GM12878 (cell line): Measurements from ENCODE around the gene CRIM1. TPM values are rescaled to one million over a fixed set of nuclear protein-coding genes. Genes with fewer than 3 reads are reported as not detected.
A peak's percentile ranks its signal among the peaks of the same experiment; 100 is the strongest.

Experiments used
- ATAC-seq: fragments of 200-7000 bp; cut with Tn5 transposase; 3 replicates; pipeline ENCODE4 v1.9.1; 2020; ENCODE audit warnings: mild to moderate bottlenecking, moderate library complexity
- BruUV-seq: library from RNA; stranded (reverse); fragments of 400-500 nt; replicated peaks from 2 replicates; lab custom pipeline; 2021; lab: Mats Ljungman, UMichigan
- CTCF ChIA-PET: fragments of 300-600 bp; sonication (Branson Sonifier 250); formaldehyde crosslinking; extraction: SDS; loops from one replicate; lab custom pipeline; 2021; ENCODE audit warnings: inconsistent platforms; lab: Yijun Ruan, JAX
- POLR2A ChIA-PET: fragments of 350-600 bp; formaldehyde crosslinking; extraction: SDS; loops from one replicate; lab custom pipeline; 2021; ENCODE audit warnings: inconsistent platforms; lab: Charles Lee
- RAD21 ChIA-PET: fragments of 300-600 bp; sonication (Branson Sonifier 250); formaldehyde crosslinking; loops from one replicate; lab custom pipeline; 2023; ENCODE audit warnings: antibody characterized with exemption; ENCODE audit not compliant: unreplicated experiment; lab: Charles Lee
- SMC1A ChIA-PET: fragments of 300-600 bp; sonication (Branson Sonifier 250); formaldehyde crosslinking; loops from one replicate; lab custom pipeline; 2023; ENCODE audit not compliant: unreplicated experiment, uncharacterized antibody; lab: Charles Lee
- DNase-seq: peaks from one replicate; pipeline ENCODE4 v3.0.0-alpha.2; 2011; ENCODE audit warnings: low read depth, low spot score
- FAIRE-seq: peaks from 3 replicates; lab custom pipeline; 2011; peaks lifted over from hg19 to GRCh38; lab: Jason Lieb, UNC
- H2AFZ ChIP-seq: 2 replicates; pipeline ENCODE4 v1.6.0; 2011; ENCODE audit warnings: low read depth, low read length, control low read depth; ENCODE audit not compliant: control insufficient read depth
- H3K27ac ChIP-seq: 2 replicates; pipeline ENCODE4 v1.5.1; 2011; ENCODE audit warnings: control low read depth; ENCODE audit not compliant: control insufficient read depth, insufficient read depth
- H3K27me3 ChIP-seq, 2 experiments: replicated peaks in 1 of 2; 2 replicates each; pipeline versions ENCODE4 v1.6.0 to v1.6.1; 2011; ENCODE audit warnings: low read length in 1 of 2; ENCODE audit not compliant: control insufficient read depth in 2 of 2, insufficient read depth in 2 of 2
- H3K36me3 ChIP-seq, 2 experiments: 2 replicates each; pipeline ENCODE4 v1.5.1; 2011; ENCODE audit warnings: low read length in 1 of 2; ENCODE audit not compliant: control insufficient read depth in 2 of 2, insufficient read depth in 2 of 2
- H3K4me1 ChIP-seq: 2 replicates; pipeline ENCODE4 v1.6.1; 2011; ENCODE audit warnings: mild to moderate bottlenecking, low read length, moderate library complexity, mixed read lengths; ENCODE audit not compliant: control insufficient read depth, insufficient read depth
- H3K4me2 ChIP-seq: 2 replicates; pipeline ENCODE4 v1.6.0; 2011; ENCODE audit warnings: control low read depth; ENCODE audit not compliant: control insufficient read depth, insufficient read depth
- H3K4me3 ChIP-seq: fragments of 200-600 bp; sonication (generic); 2 replicates; pipeline ENCODE4 v1.5.1; 2016
- H3K79me2 ChIP-seq: 2 replicates; pipeline ENCODE4 v1.6.0; 2011; ENCODE audit warnings: low read length; ENCODE audit not compliant: control insufficient read depth, insufficient read depth
- H3K9ac ChIP-seq: 2 replicates; pipeline ENCODE4 v1.8.0; 2011; ENCODE audit warnings: low read length, control low read depth, mixed read lengths; ENCODE audit not compliant: control insufficient read depth, insufficient read depth
- H3K9me3 ChIP-seq: replicated peaks from 3 replicates; pipeline ENCODE4 v1.5.1; 2011; ENCODE audit warnings: mild to moderate bottlenecking, low read length; ENCODE audit not compliant: control insufficient read depth, insufficient read depth
- H4K20me1 ChIP-seq: 2 replicates; pipeline ENCODE4 v1.6.0; 2011; ENCODE audit not compliant: control insufficient read depth, insufficient read depth
- BCL11A ChIP-seq: IDR thresholded peaks from 2 replicates; pipeline ENCODE4 v1.6.1; 2011; ENCODE audit warnings: low read depth, low read length
- BHLHE40 ChIP-seq, 2 experiments: fragments of 450-650 bp in 1 of 2; IDR thresholded peaks; 2 replicates each; pipeline ENCODE4 v1.6.1; 2011 to 2017; ENCODE audit warnings: low read depth in 2 of 2, borderline replicate concordance in 1 of 2, improper control_type of control experiment in 1 of 2, low read length in 1 of 2, mild to moderate bottlenecking in 1 of 2
- BMI1 ChIP-seq: fragments of 450-650 bp; IDR thresholded peaks from 2 replicates; pipeline ENCODE4 v1.6.1; 2016; ENCODE audit warnings: mild to moderate bottlenecking, moderate library complexity, borderline replicate concordance
- E4F1 ChIP-seq: fragments of 450-650 bp; IDR thresholded peaks from 2 replicates; pipeline ENCODE4 v1.6.1; 2018; ENCODE audit warnings: borderline replicate concordance, mild to moderate bottlenecking; ENCODE audit not compliant: partially characterized antibody
- EED ChIP-seq: sonication (generic); IDR thresholded peaks from 2 replicates; pipeline ENCODE4 v1.6.1; 2016; ENCODE audit warnings: antibody characterized with exemption, low read depth
- EZH2 ChIP-seq: IDR thresholded peaks from 2 replicates; pipeline ENCODE4 v1.6.1; 2012; ENCODE audit warnings: low read depth, mild to moderate bottlenecking, control low read depth, inconsistent platforms, low read length, borderline replicate concordance; ENCODE audit not compliant: control insufficient read depth
- GATAD2B ChIP-seq: fragments of 450-650 bp; conservative IDR thresholded peaks from 2 replicates; pipeline ENCODE4 v1.6.1; 2017; ENCODE audit warnings: low read depth, mild to moderate bottlenecking, moderate library complexity
- HDAC2 ChIP-seq: fragments of 200-600 bp; sonication (generic); IDR thresholded peaks from 2 replicates; pipeline ENCODE4 v1.6.1; 2017
- IKZF1 ChIP-seq: fragments of 450-650 bp; conservative IDR thresholded peaks from 2 replicates; pipeline ENCODE4 v1.6.1; 2017; ENCODE audit warnings: antibody characterized with exemption, mild to moderate bottlenecking
- MXI1 ChIP-seq: fragments of 150-350 bp; IDR thresholded peaks from 2 replicates; pipeline ENCODE4 v1.6.1; 2011; ENCODE audit warnings: low read depth, mild to moderate bottlenecking, inconsistent platforms, low read length, improper control_type of control experiment
- NKRF ChIP-seq: fragments of 450-650 bp; conservative IDR thresholded peaks from 2 replicates; pipeline ENCODE4 v1.6.1; 2017; ENCODE audit warnings: mild to moderate bottlenecking, moderate library complexity
- PML ChIP-seq: IDR thresholded peaks from 2 replicates; pipeline ENCODE4 v1.6.1; 2012; ENCODE audit warnings: low read length, inconsistent platforms
- POLR2A ChIP-seq: IDR thresholded peaks from 2 replicates; pipeline ENCODE4 v1.6.1; 2011; ENCODE audit warnings: low read depth, mild to moderate bottlenecking, low read length
- POLR2AphosphoS5 ChIP-seq: IDR thresholded peaks from 2 replicates; pipeline ENCODE4 v1.6.1; 2011; ENCODE audit warnings: mild to moderate bottlenecking, low read length, inconsistent platforms
- RUNX3 ChIP-seq: IDR thresholded peaks from 2 replicates; pipeline ENCODE4 v1.6.1; 2012; ENCODE audit warnings: low read length, inconsistent platforms
- STAT1 ChIP-seq: fragments of 450-650 bp; conservative IDR thresholded peaks from 2 replicates; pipeline ENCODE4 v1.6.1; 2014; ENCODE audit warnings: antibody characterized with exemption, mild to moderate bottlenecking
- TCF3 ChIP-seq: IDR thresholded peaks from 2 replicates; pipeline ENCODE4 v1.6.1; 2012; ENCODE audit warnings: low read depth, mild to moderate bottlenecking, low read length, borderline replicate concordance; ENCODE audit not compliant: insufficient read depth
- YY1 ChIP-seq: IDR thresholded peaks from 2 replicates; pipeline ENCODE4 v1.6.1; 2011; ENCODE audit warnings: low read depth, mild to moderate bottlenecking, low read length
- ZNF622 ChIP-seq: fragments of 450-650 bp; IDR thresholded peaks from 2 replicates; pipeline ENCODE4 v1.6.1; 2017; ENCODE audit warnings: mild to moderate bottlenecking, inconsistent platforms
- ZSCAN29 ChIP-seq: fragments of 450-650 bp; IDR thresholded peaks from 2 replicates; pipeline ENCODE4 v1.6.1; 2017; ENCODE audit warnings: mild to moderate bottlenecking, moderate library complexity
- WGBS: methylation state at CpG from one replicate; pipeline ENCODE4 v1.1.6; 2016; ENCODE audit warnings: low lambda C conversion rate; ENCODE audit not compliant: insufficient replicate concordance, insufficient coverage; ENCODE audit errors: missing lambda C conversion rate; 5-methylcytosine and 5-hydroxymethylcytosine counted together
- in situ Hi-C: fragments of 300-500 bp; cut with MboI; formaldehyde crosslinking; loops from 9 replicates; pipeline ENCODE4 v1.14.3; 2018; ENCODE audit warnings: mixed read lengths
- intact Hi-C: fragments of 100-400 bp; cut with micrococcal nuclease; formaldehyde crosslinking; loops from one replicate; pipeline ENCODE4 v1.14.2; 2022; ENCODE audit not compliant: unreplicated experiment
- polyA plus RNA-seq, 11 experiments: library from polyadenylated mRNA; depleted of rRNA in 4 of 11; unstranded in 6 of 11; stranded (reverse) in 5 of 11; fragments of >200 nt; fragmentation: Nextera tagmentation in 4 of 11; fragmentation: Illumina TruSeq in 1 of 11; extraction: Ambion mirVana in 4 of 11; extraction: Trizol in 1 of 11; gene quantifications; 1 replicate in 1 of 11; 2 replicates in 10 of 11; pipeline versions ENCODE4 v1.2.1 to v1.2.3, GENCODE V29; 2011 to 2016; ENCODE audit warnings: inconsistent platforms in 2 of 11, missing spikeins in 2 of 11, low read depth in 1 of 11
- total RNA-seq, 4 experiments: library from RNA; depleted of rRNA in 3 of 4; stranded (reverse); fragments of >200 nt in 3 of 4; fragmentation: Illumina TruSeq in 1 of 4; extraction: Trizol in 1 of 4; gene quantifications; 2 replicates each; pipeline versions ENCODE4 v1.2.1 to v1.2.3, GENCODE V29; 2013 to 2021

The CRIM1 gene
- total and polyA plus RNA-seq, 10 of the 15 experiments (the other 5 are each of a cell fraction or from before 2014, with no cell fraction given): 0.42 to 7.4 (median 3.1) TPM

- BruUV-seq: no TSS peak
- H3K79me2 ChIP-seq: peaks cover 17% of the 10 kb centered on the region
- no peaks in the 10 kb centered on the region for H3K36me3 ChIP-seq
- peak within 1 kb of the TSS; percentile 89 for H2AFZ ChIP-seq
- H3K4me3 ChIP-seq: peak within 1 kb of the TSS; percentile 80
- DNase-seq: peak; percentile 24
- SMC1A ChIA-PET: interaction anchor here (1.0 kb wide), 1 partner anchor 69 kb away, joined by 3 read pairs; no protein-coding TSS in a partner anchor
- POLR2A ChIA-PET: no interaction called here
- H3K9ac ChIP-seq: peak within 1 kb of the TSS; percentile 67
- H3K9me3 ChIP-seq: no peaks in the 10 kb centered on the region; the same call in 2 of the 3 replicates
- H3K4me1 ChIP-seq: no peaks in the 10 kb centered on the region
- peak within 1 kb of the TSS; percentile 65; the same call in 1 of the 2 replicates for H3K27ac ChIP-seq
- FAIRE-seq: peak; percentile 23
- peak within 1 kb of the TSS; percentile 70 for H3K4me2 ChIP-seq
- TF ChIP-seq YY1 (peak; percentile 75; the same call in 1 of the 2 replicates), HDAC2 (no peak), EZH2 (no peak), POLR2AphosphoS5 (peak; percentile 69; the same call in 1 of the 2 replicates), RUNX3 (peak; percentile 25; the same call in 1 of the 2 replicates), ZNF622 (no peak), TCF3 (0 out of 2 replicates have a peak, but pooled peaks have one; percentile 9), BHLHE40 (IDR thresholded peaks at IDR 0.05; ENCODE audit: borderline replicate concordance in 1 of 2, low read depth in 2 of 2, low read length in 1 of 2) (peak; percentile 32 to 69; a peak in 2 of 4 replicates), MXI1 (peak; percentile 59; the same call in 1 of the 2 replicates), EED (no peak), ZSCAN29 (no peak), GATAD2B (peak; percentile 73), PML (no peak), BCL11A (0 out of 2 replicates have a peak, but pooled peaks have one; percentile 5), BMI1 (no peak), POLR2A (peak; percentile 89), NKRF (peak; percentile 53), STAT1 (0 out of 2 replicates have a peak, but pooled peaks have one; percentile 28), E4F1 (peak; percentile 16), IKZF1 (peak; percentile 55)
- intact Hi-C loops (loop anchor here (2.0 kb wide), 1 partner anchor 67 kb away; no protein-coding TSS in a partner anchor), in situ Hi-C loops (no loop called here)
- CTCF ChIA-PET: no interaction called here
- peak; percentile 99 for ATAC-seq
- no peaks in the 10 kb centered on the region for H4K20me1 ChIP-seq
- 2% methylated on average over 44 of the region's 81 CpGs for WGBS
- RAD21 ChIA-PET: no interaction called here
- no peaks in the 10 kb centered on the region for H3K27me3 ChIP-seq
Observed at GRCh38 chr2:36597532-36598377, 242.2 kb downstream of the CRIM1 start, which contains the start of gene FEZ2. FEZ2 (minus strand) TSS chr2:36598168; CDS start chr2:36598142, 26 bp downstream.
